Activated CD4-positive, CD25-positive, alpha-beta regulatory T cell treated with anti-CD3 and anti-CD28 coated beads, Interleukin-2, amount 50 U/mL, for 16 hours (primary cell): Measurements from ENCODE around the gene PRAMEF5.
"Not testable (repeated sequence)": the region's sequence is repeated elsewhere in the genome, so short reads cannot be mapped to it uniquely, and the experiment has no call there.

Source experiments
- DNase-seq: peaks from one replicate; pipeline ENCODE4 v3.0.0-alpha.2; 2020; ENCODE audit warnings: low read depth, low spot score

Gene PRAMEF5

DNA sequence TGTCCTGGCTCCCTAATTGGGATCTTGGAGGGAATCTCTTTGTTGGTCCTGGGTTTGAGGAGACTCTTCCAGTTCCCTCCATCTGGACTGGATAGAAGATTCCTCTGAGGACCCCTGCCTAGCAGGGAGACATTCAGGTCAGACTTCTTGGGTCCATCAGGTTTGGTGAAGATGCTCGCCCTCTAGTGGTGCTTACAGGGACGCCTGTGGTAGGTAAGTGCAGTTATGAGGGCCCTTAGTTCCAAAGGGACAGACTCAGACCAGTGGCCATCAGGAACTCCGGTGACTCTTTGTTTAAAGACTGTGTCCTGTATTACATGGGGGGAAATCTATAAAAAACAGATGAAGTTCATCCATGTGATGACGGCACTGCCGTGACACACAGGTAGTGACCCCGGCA, 23.0 kb downstream of the PRAMEF5 start:
- DNase-seq: not testable (repeated sequence)

DNA sequence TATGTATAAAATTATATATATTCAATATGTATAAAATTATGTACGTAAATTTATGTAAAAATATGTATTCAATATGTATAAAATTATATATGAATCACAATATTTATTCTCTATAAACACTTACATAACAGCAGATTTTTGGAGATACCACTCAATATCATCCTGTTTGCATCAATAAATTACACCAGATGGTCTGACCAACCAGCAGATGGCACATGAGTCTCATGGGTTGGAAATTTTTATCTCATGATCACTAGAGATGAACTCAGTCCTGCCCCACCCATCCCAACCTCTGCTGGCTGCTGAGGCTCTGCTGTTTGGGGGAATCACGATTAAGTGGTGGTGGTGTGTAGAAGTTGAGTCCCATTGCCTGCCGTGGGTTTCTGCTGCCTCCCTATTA, 25.6 kb downstream of the PRAMEF5 start:
- not testable (repeated sequence) for DNase-seq

DNA sequence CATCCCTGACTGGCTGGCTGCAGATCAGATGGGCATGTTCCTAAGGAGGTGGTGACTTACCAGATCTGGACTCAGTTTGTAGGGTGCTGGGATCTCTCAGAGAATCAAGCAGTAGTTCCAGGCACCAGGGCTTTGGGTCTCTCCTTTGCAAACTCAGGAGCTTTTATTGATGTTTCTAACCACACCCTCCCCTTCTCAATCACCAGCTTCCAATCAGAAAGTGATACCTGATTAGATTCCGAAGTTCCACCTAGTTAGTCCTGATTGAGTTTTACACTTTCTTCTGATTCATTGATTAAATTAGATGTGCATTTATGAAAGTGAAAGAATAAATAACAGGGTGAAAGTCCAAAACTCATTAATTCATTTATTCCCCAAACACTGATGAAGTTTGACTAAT, 31.0 kb downstream of the PRAMEF5 start, which contains the start of gene PRAMEF8:
TSS of gene PRAMEF8 (minus strand) at position 101 of the 400 bp plus-strand sequence. CDS start 1,046 bp downstream, outside the sequence.
- not testable (repeated sequence) for DNase-seq

DNA sequence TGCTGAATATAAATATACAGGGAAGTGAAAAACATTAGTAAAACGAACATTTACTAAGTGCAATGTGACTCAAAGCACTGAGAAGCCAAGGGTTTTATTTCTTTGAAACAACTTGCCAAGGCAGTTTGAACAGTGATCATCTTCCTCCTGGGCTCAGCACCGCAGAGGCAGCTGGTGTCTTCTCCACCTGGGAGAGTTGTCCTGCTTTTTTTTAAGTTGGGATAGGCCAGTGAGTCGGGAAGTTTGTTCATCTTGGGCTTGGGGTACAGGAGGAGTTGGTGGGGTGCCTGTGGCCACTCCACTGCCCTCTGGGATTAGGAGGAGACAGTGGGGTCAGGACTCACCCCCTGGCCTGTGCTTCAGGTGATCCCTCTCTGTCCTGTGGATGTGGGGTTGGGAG, 35.0 kb downstream of the PRAMEF5 start:
- DNase-seq: not testable (repeated sequence)

DNA sequence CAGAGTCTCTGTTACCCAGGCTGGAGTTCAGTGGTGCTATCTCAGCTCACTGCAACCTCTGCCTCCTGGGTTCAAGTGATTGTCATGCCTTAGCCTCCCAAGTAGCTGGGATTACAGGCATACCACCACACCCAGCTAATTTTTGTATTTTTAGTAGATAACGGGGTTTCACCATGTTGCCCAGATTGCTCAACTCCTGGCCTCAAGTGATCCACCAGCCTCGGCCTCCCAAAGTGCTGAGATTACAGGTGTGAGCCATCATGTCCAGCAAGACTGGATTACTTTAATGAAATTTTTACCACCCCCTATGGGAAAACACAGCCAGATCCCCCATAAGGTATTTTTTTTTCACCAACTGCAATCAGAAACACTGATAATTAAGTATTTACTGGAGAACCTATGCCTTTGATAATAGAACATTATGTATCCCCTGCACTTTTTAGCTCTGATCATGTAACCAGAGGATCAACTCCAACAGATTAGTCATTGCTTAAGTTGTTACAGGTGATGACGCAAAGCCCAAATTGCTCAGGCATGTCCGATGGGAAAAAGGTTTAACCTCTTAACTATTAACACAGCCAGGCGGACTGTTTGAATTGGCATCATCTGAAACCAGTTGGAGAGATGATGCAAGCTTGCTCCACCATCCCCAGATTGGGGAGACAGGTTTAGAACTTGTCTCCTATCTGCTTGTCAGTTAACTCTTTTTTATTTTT, 43.4 kb downstream of the PRAMEF5 start:
- DNase-seq: not testable (repeated sequence)

DNA sequence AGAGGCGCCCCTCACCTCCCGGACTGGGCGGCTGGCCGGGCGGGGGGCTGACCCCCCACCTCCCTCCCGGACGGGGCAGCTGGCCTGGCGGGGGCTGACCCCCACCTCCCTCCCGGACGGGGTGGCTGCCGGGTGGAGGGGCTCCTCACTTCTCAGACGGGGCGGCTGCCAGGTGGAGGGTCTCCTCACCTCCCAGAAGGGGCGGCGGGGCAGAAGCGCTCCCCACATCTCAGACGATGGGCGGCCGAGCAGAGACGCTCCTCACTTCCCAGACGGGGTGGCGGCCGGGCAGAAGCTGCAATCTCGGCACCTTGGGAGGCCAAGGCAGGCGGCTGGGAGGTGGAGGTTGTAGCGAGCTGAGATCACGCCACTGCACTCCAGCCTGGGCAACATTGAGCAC, 44.7 kb downstream of the PRAMEF5 start:
- DNase-seq: not testable (repeated sequence)

DNA sequence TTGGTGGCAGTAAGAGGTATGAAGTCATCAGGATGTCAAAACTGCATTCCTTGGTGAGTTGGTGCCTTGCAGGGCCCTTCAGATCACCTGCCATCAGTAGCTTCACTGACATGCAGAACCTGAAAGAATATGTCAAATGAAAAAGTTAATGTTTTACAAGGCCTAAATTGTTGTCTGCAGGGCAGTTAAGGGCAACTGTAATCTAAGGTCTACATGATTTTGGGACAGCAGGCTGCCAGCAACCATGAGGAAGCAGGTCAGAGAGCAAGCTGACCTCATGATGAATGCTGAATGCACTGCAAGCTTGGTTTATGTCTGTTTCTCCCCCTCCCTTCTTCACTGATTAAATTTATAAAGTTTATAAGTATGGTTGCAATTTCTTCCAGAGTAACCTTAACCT, 48.2 kb downstream of the PRAMEF5 start:
- DNase-seq: not testable (repeated sequence)

DNA sequence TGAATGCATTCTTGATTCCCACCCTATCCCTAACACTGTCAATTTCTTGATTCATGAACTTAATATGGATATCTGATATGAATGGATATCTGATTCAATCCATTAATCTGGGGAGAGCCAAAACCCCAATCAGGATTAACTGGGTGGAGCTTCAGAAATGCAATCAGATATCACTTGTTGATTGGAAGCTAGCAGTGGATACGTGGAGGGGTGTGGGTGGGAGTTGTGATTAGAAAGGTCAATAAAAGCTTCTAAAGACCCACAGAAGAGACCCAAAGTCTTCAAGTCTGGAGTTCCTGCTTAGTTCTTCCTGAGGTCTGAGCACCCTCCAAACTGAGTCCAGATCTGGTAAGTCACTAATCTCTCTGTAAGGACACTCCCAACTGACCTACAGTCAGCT, 49.2 kb downstream of the PRAMEF5 start, which contains the start of gene PRAMEF33:
TSS of gene PRAMEF33 (plus strand) at position 301 of the 400 bp plus-strand sequence. CDS start 2,416 bp downstream, outside the sequence.
- not testable (repeated sequence) for DNase-seq
